Vagina (tissue), 2 donors: Measurements from ENCODE around the gene PPP4R3A. TPM values are rescaled to one million over a fixed set of nuclear protein-coding genes. Genes with fewer than 3 reads are reported as not detected.

Experiments used
- DNase-seq, 2 donors: peaks; one replicate each; pipeline ENCODE4 v3.0.0-alpha.2; 2017; ENCODE audit errors: extremely low spot score in 2 of 2
- H3K27ac ChIP-seq: fragments of 200-600 bp; sonication (generic); one replicate; pipeline ENCODE4 v1.5.1; 2019
- H3K27me3 ChIP-seq: fragments of 200-600 bp; sonication (generic); one replicate; pipeline ENCODE4 v1.5.1; 2019
- H3K36me3 ChIP-seq, 2 donors: fragments of 200-600 bp; sonication (generic); one replicate each; pipeline ENCODE4 v1.5.1; 2017 to 2019
- H3K4me1 ChIP-seq: fragments of 200-600 bp; sonication (generic); one replicate; pipeline ENCODE4 v1.5.1; 2019
- H3K4me3 ChIP-seq, 2 donors: fragments of 200-600 bp; sonication (generic); 1 replicate in 1 of 2; 2 replicates in 1 of 2; pipeline ENCODE4 v1.5.1; 2016 to 2019
- H3K9me3 ChIP-seq: fragments of 200-600 bp; sonication (generic); one replicate; pipeline ENCODE4 v1.5.1; 2019
- POLR2A ChIP-seq, 2 donors: fragments of 450-650 bp; IDR thresholded peaks; one replicate each; pipeline ENCODE4 v1.6.1; 2017; ENCODE audit warnings: antibody characterized with exemption in 2 of 2, mild to moderate bottlenecking in 2 of 2, moderate library complexity in 2 of 2
- POLR2AphosphoS5 ChIP-seq, 2 donors: sonication (generic); formaldehyde crosslinking; IDR thresholded peaks; one replicate each; pipeline ENCODE4 v1.9.0; 2017; ENCODE audit warnings: antibody characterized with exemption in 2 of 2, mild to moderate bottlenecking in 2 of 2, low read depth in 1 of 2; ENCODE audit not compliant: insufficient read depth in 1 of 2
- intact Hi-C: fragments of 100-400 bp; cut with DNase I; formaldehyde crosslinking; loops from one replicate; pipeline ENCODE4 v1.15.1; 2023
- total RNA-seq: library from RNA; depleted of rRNA; stranded (reverse); fragments of >200 nt; gene quantifications from one replicate; pipeline ENCODE4 v1.2.3, GENCODE V29; 2016
- TF ChIP-seq, protein P1 (sequence below), 3 experiments: fragments of 450-650 bp in 2 of 3; fragments of 200-600 bp in 1 of 3; sonication (generic) in 1 of 3; IDR thresholded peaks; one replicate each; pipeline ENCODE4 v1.5.1; 2017 to 2019; ENCODE audit warnings: antibody characterized with exemption in 3 of 3, mild to moderate bottlenecking in 2 of 3, moderate library complexity in 2 of 3

Gene PPP4R3A
- total RNA-seq, result 61.6 TPM

DNA sequence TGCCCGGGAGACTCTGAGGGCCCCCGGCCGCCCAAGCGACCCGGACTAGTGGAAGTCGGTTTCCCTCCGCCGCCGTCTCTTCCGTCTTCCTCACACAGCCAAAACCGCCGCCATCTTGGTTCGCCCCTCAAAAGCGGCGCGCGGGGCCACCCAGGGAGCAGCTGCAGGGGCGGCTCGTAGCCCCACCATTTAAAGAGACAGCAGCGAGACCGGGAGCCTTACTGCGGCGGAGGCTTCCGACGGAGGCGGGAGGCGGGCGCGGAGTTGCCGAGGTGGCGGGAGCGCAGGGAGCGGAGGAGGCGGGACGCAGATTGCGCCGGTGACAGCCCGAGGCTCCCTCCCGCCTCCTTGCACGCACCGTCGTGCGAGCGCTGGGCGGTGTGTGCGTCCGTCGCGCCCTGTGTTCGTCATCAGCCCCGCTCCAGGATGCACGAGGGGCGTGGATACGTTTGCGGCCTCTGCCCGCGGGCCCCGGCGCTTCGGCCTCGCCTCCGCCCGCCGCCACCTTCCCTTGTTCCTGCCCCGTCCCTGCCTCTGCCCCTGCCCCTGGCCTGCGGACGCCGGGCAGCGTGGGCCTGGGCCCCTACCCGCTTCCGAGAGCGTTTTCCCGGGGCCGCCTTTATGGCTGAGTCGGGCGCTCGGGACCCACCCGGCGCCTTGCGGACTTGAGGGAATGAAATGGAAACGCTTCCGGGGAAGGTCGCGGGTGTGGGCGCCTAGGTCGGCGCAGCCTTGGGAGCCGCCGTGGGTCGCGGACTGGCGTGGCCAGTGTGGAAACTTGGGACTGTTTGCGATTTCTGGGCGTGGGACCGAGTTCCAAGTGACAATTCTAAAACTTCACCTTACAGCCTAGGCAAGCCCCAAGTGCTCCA lies at the start of gene PPP4R3A:
TSS of gene PPP4R3A (minus strand) at position 140 of the 872 bp plus-strand sequence. CDS start 663 bp downstream, outside the sequence.
- H3K27me3 ChIP-seq, result no peaks in the 10 kb centered on the region
- H3K9me3 ChIP-seq, result no peaks in the 10 kb centered on the region
- peak within 1 kb of the TSS; percentile 67 to 97 for H3K4me3 ChIP-seq
- peak; percentile 76 to 98 for TF ChIP-seq POLR2AphosphoS5 (IDR thresholded peaks at IDR 0.05; ENCODE audit: insufficient read depth in 1 of 2, low read depth in 1 of 2)
- peak in 1 of 2 donors; percentile 69 for TF ChIP-seq POLR2A (IDR thresholded peaks at IDR 0.05)
- TF ChIP-seq, protein P1, sequence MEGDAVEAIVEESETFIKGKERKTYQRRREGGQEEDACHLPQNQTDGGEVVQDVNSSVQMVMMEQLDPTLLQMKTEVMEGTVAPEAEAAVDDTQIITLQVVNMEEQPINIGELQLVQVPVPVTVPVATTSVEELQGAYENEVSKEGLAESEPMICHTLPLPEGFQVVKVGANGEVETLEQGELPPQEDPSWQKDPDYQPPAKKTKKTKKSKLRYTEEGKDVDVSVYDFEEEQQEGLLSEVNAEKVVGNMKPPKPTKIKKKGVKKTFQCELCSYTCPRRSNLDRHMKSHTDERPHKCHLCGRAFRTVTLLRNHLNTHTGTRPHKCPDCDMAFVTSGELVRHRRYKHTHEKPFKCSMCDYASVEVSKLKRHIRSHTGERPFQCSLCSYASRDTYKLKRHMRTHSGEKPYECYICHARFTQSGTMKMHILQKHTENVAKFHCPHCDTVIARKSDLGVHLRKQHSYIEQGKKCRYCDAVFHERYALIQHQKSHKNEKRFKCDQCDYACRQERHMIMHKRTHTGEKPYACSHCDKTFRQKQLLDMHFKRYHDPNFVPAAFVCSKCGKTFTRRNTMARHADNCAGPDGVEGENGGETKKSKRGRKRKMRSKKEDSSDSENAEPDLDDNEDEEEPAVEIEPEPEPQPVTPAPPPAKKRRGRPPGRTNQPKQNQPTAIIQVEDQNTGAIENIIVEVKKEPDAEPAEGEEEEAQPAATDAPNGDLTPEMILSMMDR (IDR thresholded peaks at IDR 0.05), result peak in 1 of 3 experiments; percentile 11
- intact Hi-C loops, result no loop called here
- H3K4me1 ChIP-seq, result peaks cover 33% of the 10 kb centered on the region
- peak in 1 of 2 donors; percentile 94 for DNase-seq
- no peaks in the 10 kb centered on the region for H3K36me3 ChIP-seq
- peak within 1 kb of the TSS; percentile 98 for H3K27ac ChIP-seq

DNA sequence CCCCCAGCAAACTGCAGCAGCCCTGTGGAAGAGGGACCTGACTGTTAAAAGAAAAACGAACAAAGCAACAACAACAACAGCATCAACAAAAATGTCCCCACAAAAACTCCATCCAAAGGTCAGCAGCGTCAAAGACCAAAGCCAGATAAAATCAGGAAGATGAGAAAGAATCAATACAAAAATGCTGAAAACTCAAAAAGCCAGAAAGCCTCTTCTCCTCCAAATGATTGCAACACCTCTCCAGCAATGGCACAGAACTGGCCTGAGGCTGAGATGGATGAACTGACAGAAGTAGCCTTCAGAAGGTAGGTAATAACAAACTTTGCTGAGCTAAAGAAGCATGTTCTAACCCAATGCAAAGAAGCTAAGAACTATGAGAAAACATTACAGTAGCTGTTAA lies 45.4 kb upstream of the PPP4R3A start:
- Histone ChIP-seq H3K36me3 (no peaks in the 10 kb centered on the region), H3K9me3 (no peaks in the 10 kb centered on the region), H3K4me3 (no peak overlapping the region), H3K4me1 (no peaks in the 10 kb centered on the region), H3K27me3 (no peaks in the 10 kb centered on the region), H3K27ac (no peak overlapping the region)
- no peak for DNase-seq
- TF ChIP-seq POLR2AphosphoS5 (IDR thresholded peaks at IDR 0.05; ENCODE audit: insufficient read depth in 1 of 2, low read depth in 1 of 2) (no peak), POLR2A (IDR thresholded peaks at IDR 0.05) (no peak)
- TF ChIP-seq, protein P1 (IDR thresholded peaks at IDR 0.05), result no peak
- intact Hi-C loops, result no loop called here

DNA sequence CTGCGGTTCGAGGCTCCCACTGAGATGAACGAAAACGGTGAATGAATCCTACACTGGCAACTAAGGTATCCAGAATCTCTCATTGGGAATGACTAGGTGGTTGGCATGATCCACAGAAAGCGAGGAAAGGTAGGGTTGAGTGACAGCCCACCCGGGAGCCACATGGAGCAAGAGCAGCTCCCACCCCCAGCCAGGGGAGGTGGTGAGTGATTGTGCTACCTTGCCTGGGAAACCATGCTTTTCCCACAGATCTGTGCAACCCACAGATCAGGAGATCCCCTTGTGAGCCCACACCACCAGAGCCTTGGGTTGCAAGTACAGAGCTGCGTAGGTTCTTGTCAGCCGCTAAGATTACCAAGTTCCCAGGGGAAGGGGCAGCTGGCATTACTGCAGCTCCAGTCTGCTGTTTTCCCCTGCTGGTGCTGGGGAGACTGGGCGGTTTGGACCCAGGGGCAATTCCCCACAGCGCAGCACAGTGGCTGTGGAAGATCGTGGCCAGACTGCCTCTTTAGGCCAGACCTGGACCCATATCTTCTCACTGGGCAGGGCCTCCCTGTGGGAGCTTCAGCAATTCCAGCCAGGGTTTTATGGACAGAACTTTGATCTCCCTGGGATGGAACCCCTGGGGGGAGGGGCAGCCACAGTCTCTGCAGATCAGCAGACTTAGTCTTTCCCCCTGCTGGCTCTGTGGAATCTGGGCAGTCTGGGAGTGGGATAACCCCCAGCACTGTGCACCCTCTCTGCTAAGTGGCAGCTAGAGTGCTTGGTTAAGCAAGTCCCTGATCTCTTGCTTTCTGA lies 44.6 kb upstream of the PPP4R3A start:
- Histone ChIP-seq H3K27me3 (no peaks in the 10 kb centered on the region), H3K4me3 (no peak overlapping the region), H3K36me3 (no peaks in the 10 kb centered on the region), H3K4me1 (no peaks in the 10 kb centered on the region), H3K27ac (no peak overlapping the region), H3K9me3 (no peaks in the 10 kb centered on the region)
- TF ChIP-seq, protein P1 (IDR thresholded peaks at IDR 0.05), result no peak
- no peak for TF ChIP-seq POLR2A (IDR thresholded peaks at IDR 0.05)
- no peak for TF ChIP-seq POLR2AphosphoS5 (IDR thresholded peaks at IDR 0.05; ENCODE audit: insufficient read depth in 1 of 2, low read depth in 1 of 2)
- intact Hi-C loops, result no loop called here
- no peak for DNase-seq

DNA sequence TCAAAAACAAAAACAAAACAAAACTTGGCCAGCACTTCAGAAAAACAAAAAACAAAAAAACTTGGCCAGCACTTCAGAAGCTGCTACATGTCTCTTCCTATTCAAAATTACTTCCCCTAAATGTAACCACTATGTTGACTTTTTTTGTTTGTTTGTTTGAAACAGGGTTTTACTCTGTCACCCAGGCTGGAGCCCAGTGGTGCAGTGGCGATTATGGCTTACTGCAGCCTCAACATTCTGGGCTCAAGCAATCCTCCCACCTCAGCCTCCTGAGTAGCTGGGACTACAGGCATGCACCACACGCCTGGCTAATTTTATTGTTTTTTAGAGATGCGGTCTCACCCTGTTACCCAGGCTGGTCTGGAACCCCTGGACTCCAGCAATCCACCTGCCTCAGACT lies 38.0 kb upstream of the PPP4R3A start:
- Histone ChIP-seq H3K36me3 (no peaks in the 10 kb centered on the region), H3K4me1 (no peaks in the 10 kb centered on the region), H3K9me3 (no peaks in the 10 kb centered on the region), H3K27ac (no peak overlapping the region), H3K4me3 (no peak overlapping the region), H3K27me3 (no peaks in the 10 kb centered on the region)
- no peak for DNase-seq
- intact Hi-C loops, result no loop called here
- TF ChIP-seq POLR2A (IDR thresholded peaks at IDR 0.05), result no peak
- TF ChIP-seq POLR2AphosphoS5 (IDR thresholded peaks at IDR 0.05; ENCODE audit: insufficient read depth in 1 of 2, low read depth in 1 of 2), result no peak
- TF ChIP-seq, protein P1 (IDR thresholded peaks at IDR 0.05), result no peak
